ENCODE data around the gene CHCHD5. TPM values are rescaled to one million over a fixed set of nuclear protein-coding genes. Genes with fewer than 3 reads are reported as not detected.

CHCHD5 gene
- total RNA-seq, 4 donors from 2014 or later: 10.4 to 20.9 (median 12.6) TPM

DNA sequence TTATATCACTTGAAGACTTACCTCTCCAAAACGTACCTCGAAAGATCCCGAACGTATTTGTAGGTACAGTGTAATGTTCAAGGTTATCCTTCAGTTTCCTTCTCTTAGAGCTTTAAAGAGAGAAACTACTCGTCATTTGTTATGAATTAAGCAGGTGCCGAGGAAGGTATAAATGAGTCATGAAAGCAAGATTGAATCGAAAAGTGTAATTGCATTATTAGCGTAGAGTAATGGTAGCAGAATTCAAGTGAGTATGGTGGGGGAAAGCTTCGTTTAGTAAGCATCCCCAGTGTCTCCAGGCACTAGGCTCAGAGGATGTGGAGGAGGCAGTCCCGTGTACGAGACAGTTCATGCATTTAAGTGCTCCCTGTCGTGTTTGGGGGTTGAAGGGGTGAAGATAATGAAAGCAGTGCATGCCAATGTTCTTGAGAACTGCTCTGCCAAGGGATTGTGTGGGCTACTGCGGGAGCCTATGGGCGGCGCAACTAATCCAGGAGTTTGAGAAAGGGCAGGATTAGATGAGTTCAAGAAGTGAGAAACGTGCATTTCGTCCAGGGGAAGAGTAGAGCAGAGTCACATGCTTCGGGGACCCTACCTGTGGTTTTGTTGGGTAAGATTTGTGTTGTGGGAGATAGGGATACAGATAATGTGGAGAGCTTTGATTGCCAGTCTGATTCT lies 41.3 kb upstream of the CHCHD5 start:
- TF ChIP-seq, protein P1, sequence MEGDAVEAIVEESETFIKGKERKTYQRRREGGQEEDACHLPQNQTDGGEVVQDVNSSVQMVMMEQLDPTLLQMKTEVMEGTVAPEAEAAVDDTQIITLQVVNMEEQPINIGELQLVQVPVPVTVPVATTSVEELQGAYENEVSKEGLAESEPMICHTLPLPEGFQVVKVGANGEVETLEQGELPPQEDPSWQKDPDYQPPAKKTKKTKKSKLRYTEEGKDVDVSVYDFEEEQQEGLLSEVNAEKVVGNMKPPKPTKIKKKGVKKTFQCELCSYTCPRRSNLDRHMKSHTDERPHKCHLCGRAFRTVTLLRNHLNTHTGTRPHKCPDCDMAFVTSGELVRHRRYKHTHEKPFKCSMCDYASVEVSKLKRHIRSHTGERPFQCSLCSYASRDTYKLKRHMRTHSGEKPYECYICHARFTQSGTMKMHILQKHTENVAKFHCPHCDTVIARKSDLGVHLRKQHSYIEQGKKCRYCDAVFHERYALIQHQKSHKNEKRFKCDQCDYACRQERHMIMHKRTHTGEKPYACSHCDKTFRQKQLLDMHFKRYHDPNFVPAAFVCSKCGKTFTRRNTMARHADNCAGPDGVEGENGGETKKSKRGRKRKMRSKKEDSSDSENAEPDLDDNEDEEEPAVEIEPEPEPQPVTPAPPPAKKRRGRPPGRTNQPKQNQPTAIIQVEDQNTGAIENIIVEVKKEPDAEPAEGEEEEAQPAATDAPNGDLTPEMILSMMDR (IDR thresholded peaks at IDR 0.05; ENCODE audit: low read depth): no peak

DNA sequence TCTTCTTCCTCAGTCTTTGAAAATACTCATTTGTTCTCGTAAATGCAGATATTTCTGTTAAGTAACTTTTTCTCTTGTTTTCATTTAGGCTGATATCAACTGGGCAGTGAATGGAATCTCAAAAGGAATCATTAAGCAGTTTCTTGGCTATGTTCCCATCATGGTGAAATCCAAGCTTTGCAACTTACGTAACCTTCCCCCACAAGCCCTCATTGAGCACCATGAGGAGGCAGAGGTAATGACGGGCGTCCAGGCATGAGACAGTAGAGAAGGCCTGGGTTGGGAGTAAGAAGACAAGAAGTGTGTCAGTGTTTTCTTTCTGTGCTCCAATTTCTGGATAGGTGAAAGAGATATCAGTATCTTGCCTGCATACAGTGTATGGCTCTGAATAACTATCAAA lies 37.1 kb upstream of the CHCHD5 start:
- TF ChIP-seq, protein P1 (IDR thresholded peaks at IDR 0.05; ENCODE audit: low read depth): no peak

DNA sequence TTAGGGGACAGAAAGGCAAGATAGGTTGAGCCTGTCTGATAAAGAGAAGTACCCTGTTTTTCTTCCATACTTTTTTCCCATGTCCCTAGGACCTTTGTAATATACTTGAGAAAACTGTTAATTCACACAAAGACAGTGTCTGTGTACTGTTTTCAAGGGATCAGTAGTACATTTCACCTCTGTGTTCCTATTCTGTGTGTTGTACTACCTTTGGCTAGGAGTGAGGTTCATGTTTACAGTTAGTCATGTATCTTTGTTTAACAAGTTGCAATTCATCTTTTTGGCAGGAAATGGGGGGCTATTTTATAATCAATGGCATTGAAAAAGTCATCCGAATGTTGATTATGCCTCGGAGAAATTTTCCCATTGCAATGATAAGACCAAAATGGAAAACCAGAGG lies 35.4 kb upstream of the CHCHD5 start:
- TF ChIP-seq, protein P1 (IDR thresholded peaks at IDR 0.05; ENCODE audit: low read depth): no peak

DNA sequence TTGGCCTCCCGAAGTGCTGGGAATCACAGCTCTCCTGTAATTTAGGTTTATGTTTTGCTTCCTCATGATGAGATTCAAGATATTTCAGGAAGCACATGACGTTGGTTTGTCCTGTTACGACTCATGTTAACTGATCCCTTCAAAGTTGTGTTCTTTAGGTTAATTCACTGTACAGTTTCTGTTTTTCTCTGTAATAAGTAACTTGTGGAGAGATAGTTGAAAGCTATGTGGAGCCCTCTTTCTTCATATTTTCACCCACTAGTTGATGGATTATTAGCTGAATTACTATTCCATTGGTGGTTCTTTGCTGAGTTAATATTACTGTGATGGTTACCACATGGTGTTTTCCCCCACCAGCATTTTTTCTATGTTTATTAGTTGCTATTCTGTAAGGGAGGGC lies 18.3 kb upstream of the CHCHD5 start:
- TF ChIP-seq, protein P1 (IDR thresholded peaks at IDR 0.05; ENCODE audit: low read depth): no peak

DNA sequence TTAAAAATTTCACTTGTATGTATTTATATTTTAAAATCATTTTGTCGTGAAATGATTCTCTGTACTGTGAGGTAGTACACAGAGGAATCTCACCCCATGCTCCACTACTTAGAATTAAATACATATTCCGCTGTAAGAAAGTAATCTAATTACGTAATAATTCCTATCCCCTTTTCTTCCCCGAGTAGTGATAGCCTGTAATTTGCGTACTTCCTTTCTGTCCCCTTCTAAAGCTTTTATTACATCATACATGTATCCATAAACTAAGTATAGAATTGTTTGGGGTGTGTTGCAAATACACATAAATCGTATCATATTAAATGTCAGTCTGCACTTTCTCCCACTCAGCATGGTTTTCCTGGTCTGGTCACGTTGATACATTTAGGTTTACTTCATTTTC lies 12.4 kb upstream of the CHCHD5 start:
- TF ChIP-seq, protein P1 (IDR thresholded peaks at IDR 0.05; ENCODE audit: low read depth): no peak

DNA sequence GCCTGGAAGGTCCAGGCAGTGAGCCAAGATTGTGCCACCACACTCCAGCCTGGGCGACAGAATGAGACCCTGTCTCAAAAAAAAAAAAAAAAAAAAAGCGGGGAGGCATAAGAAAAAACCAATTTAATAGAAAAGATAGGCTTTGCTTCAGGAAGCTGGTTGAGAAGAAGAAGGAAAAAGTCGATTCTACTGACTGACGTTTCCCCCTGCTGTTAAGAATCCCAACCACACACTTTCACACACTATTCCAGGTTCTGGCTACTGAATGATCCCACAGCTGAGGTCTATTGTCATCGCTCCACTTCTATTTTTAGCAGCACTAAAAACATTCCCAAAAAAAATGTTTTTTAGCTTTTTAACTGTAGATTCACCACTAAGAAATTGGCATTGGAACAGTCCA lies 6.7 kb upstream of the CHCHD5 start:
- TF ChIP-seq, protein P1 (IDR thresholded peaks at IDR 0.05; ENCODE audit: low read depth): no peak

DNA sequence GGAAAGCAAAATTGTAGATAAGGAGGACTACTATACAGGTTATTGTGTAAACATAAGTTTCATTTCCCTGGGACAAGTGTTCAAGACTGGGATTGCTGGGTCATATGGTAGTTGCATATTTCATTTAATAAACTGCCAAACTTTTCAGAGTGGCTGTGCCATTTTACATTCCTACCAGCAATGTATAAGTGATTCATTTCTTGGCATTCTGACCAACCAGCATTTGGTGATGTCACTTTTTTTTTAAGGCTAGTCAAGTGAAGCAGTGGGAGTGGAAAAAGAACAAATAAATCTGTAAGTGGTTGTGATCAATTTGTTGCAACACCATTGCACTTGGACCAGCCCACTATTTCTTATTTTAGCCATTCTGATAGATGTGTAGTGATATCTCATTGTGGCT lies 5.2 kb upstream of the CHCHD5 start:
- TF ChIP-seq, protein P1 (IDR thresholded peaks at IDR 0.05; ENCODE audit: low read depth): no peak

Measured in subcutaneous adipose tissue (tissue), 4 donors.